ENCODE results near the gene SCAMP1.
"Not testable (repeated sequence)": the region's sequence is repeated elsewhere in the genome, so short reads cannot be mapped to it uniquely, and the experiment has no call there.

The SCAMP1 gene

GRCh38 chr5:78449103-78449502 lies 88.7 kb downstream of the SCAMP1 start:
- no peaks in the 10 kb centered on the region for H3K9me3 ChIP-seq (ENCODE audit: control extremely low read depth in 1 of 5, control insufficient read depth in 4 of 5, insufficient read depth in 2 of 5, low read depth in 1 of 5, low read length in 4 of 5)
- H3K4me3 ChIP-seq (ENCODE audit: control insufficient read depth in 1 of 7, extremely low read depth in 1 of 7, insufficient read depth in 4 of 7, low read depth in 2 of 7, low read length in 6 of 7), result no peak overlapping the region
- H3K27me3 ChIP-seq (replicated peaks in 2 of 5; ENCODE audit: control insufficient read depth in 4 of 5, insufficient read depth in 5 of 5, low read length in 4 of 5), result no peaks in the 10 kb centered on the region
- H3K27ac ChIP-seq (ENCODE audit: insufficient read depth in 1 of 2, low read depth in 1 of 2, low read length in 2 of 2, poor library complexity in 1 of 2, severe bottlenecking in 2 of 2), result no peak overlapping the region
- CTCF ChIA-PET, result no interaction called here
- DNase-seq, result no peak
- H3K36me3 ChIP-seq (ENCODE audit: control insufficient read depth in 4 of 4, insufficient read depth in 4 of 4, low read length in 3 of 4), result peaks cover 0 to 9% (median 1%) of the 10 kb centered on the region in 4 experiments
- H3K4me1 ChIP-seq (ENCODE audit: control extremely low read depth in 1 of 4, control insufficient read depth in 4 of 4, insufficient read depth in 4 of 4, low read length in 3 of 4), result no peaks in the 10 kb centered on the region
- POLR2A ChIA-PET, result no interaction called here

GRCh38 chr5:78457507-78457906 lies 97.1 kb downstream of the SCAMP1 start:
- 100% methylated on average over 2 of the region's 14 CpGs for WGBS (ENCODE audit: insufficient coverage)
- H3K4me1 ChIP-seq (ENCODE audit: control extremely low read depth in 1 of 4, control insufficient read depth in 4 of 4, insufficient read depth in 4 of 4, low read length in 3 of 4); CTCF ChIA-PET; POLR2A ChIA-PET; H3K27ac ChIP-seq (ENCODE audit: insufficient read depth in 1 of 2, low read depth in 1 of 2, low read length in 2 of 2, poor library complexity in 1 of 2, severe bottlenecking in 2 of 2); H3K9me3 ChIP-seq (ENCODE audit: control extremely low read depth in 1 of 5, control insufficient read depth in 4 of 5, insufficient read depth in 2 of 5, low read depth in 1 of 5, low read length in 4 of 5); DNase-seq; H3K4me3 ChIP-seq (ENCODE audit: control insufficient read depth in 1 of 7, extremely low read depth in 1 of 7, insufficient read depth in 4 of 7, low read depth in 2 of 7, low read length in 6 of 7); H3K27me3 ChIP-seq (replicated peaks in 2 of 5; ENCODE audit: control insufficient read depth in 4 of 5, insufficient read depth in 5 of 5, low read length in 4 of 5): not testable (repeated sequence)
- H3K36me3 ChIP-seq (ENCODE audit: control insufficient read depth in 4 of 4, insufficient read depth in 4 of 4, low read length in 3 of 4), result peaks cover 0 to 14% (median 5%) of the 10 kb centered on the region in 4 experiments

GRCh38 chr5:78458843-78459242 lies 98.4 kb downstream of the SCAMP1 start:
- Histone ChIP-seq H3K4me3 (ENCODE audit: control insufficient read depth in 1 of 7, extremely low read depth in 1 of 7, insufficient read depth in 4 of 7, low read depth in 2 of 7, low read length in 6 of 7) (no peak overlapping the region), H3K36me3 (ENCODE audit: control insufficient read depth in 4 of 4, insufficient read depth in 4 of 4, low read length in 3 of 4) (peaks cover 3 to 15% (median 5%) of the 10 kb centered on the region in 4 experiments), H3K4me1 (ENCODE audit: control extremely low read depth in 1 of 4, control insufficient read depth in 4 of 4, insufficient read depth in 4 of 4, low read length in 3 of 4) (no peaks in the 10 kb centered on the region), H3K9me3 (ENCODE audit: control extremely low read depth in 1 of 5, control insufficient read depth in 4 of 5, insufficient read depth in 2 of 5, low read depth in 1 of 5, low read length in 4 of 5) (no peaks in the 10 kb centered on the region), H3K27ac (ENCODE audit: insufficient read depth in 1 of 2, low read depth in 1 of 2, low read length in 2 of 2, poor library complexity in 1 of 2, severe bottlenecking in 2 of 2) (no peak overlapping the region), H3K27me3 (replicated peaks in 2 of 5; ENCODE audit: control insufficient read depth in 4 of 5, insufficient read depth in 5 of 5, low read length in 4 of 5) (no peaks in the 10 kb centered on the region)
- DNase-seq, result no peak
- POLR2A ChIA-PET, result no interaction called here
- no CpG with 5 or more reads among the region's 2 CpGs for WGBS (ENCODE audit: insufficient coverage)
- CTCF ChIA-PET, result no interaction called here

- Histone ChIP-seq H3K4me3 (ENCODE audit: control insufficient read depth in 1 of 7, extremely low read depth in 1 of 7, insufficient read depth in 4 of 7, low read depth in 2 of 7, low read length in 6 of 7) (no peak overlapping the region), H3K27me3 (replicated peaks in 2 of 5; ENCODE audit: control insufficient read depth in 4 of 5, insufficient read depth in 5 of 5, low read length in 4 of 5) (no peaks in the 10 kb centered on the region), H3K36me3 (ENCODE audit: control insufficient read depth in 4 of 4, insufficient read depth in 4 of 4, low read length in 3 of 4) (peaks cover 0 to 10% (median 6%) of the 10 kb centered on the region in 4 experiments), H3K9me3 (ENCODE audit: control extremely low read depth in 1 of 5, control insufficient read depth in 4 of 5, insufficient read depth in 2 of 5, low read depth in 1 of 5, low read length in 4 of 5) (no peaks in the 10 kb centered on the region), H3K27ac (ENCODE audit: insufficient read depth in 1 of 2, low read depth in 1 of 2, low read length in 2 of 2, poor library complexity in 1 of 2, severe bottlenecking in 2 of 2) (no peak overlapping the region), H3K4me1 (ENCODE audit: control extremely low read depth in 1 of 4, control insufficient read depth in 4 of 4, insufficient read depth in 4 of 4, low read length in 3 of 4) (no peaks in the 10 kb centered on the region)
- ChIA-PET CTCF (interaction anchor here (1.0 to 4.5 kb wide), 20 partner anchors 13 to 179 kb away, joined by 3 to 51 read pairs (median 6); no protein-coding TSS in a partner anchor), POLR2A (no interaction called here)
- WGBS (ENCODE audit: insufficient coverage), result no CpG with 5 or more reads among the region's 1 CpG
- DNase-seq, result no peak
Observed at GRCh38 chr5:78467140-78467539, 106.7 kb downstream of the SCAMP1 start.

GRCh38 chr5:78467752-78468357 lies 107.4 kb downstream of the SCAMP1 start:
- no CpG with 5 or more reads among the region's 3 CpGs for WGBS (ENCODE audit: insufficient coverage)
- no peak overlapping the region for H3K4me3 ChIP-seq (ENCODE audit: control insufficient read depth in 1 of 7, extremely low read depth in 1 of 7, insufficient read depth in 4 of 7, low read depth in 2 of 7, low read length in 6 of 7)
- peak; percentile 42 to 70 (median 69) for DNase-seq
- no peaks in the 10 kb centered on the region for H3K4me1 ChIP-seq (ENCODE audit: control extremely low read depth in 1 of 4, control insufficient read depth in 4 of 4, insufficient read depth in 4 of 4, low read length in 3 of 4)
- no peak overlapping the region for H3K27ac ChIP-seq (ENCODE audit: insufficient read depth in 1 of 2, low read depth in 1 of 2, low read length in 2 of 2, poor library complexity in 1 of 2, severe bottlenecking in 2 of 2)
- H3K36me3 ChIP-seq (ENCODE audit: control insufficient read depth in 4 of 4, insufficient read depth in 4 of 4, low read length in 3 of 4), result peaks cover 0 to 10% (median 6%) of the 10 kb centered on the region in 4 experiments
- POLR2A ChIA-PET, result interaction anchor here (0.7 to 1.0 kb wide), 2 partner anchors 29 to 66 kb away, joined by 3 read pairs; no protein-coding TSS in a partner anchor
- CTCF ChIA-PET, result interaction anchor here (0.6 to 4.5 kb wide), 21 partner anchors 12 to 178 kb away, joined by 3 to 51 read pairs (median 6); no protein-coding TSS in a partner anchor
- H3K9me3 ChIP-seq (ENCODE audit: control extremely low read depth in 1 of 5, control insufficient read depth in 4 of 5, insufficient read depth in 2 of 5, low read depth in 1 of 5, low read length in 4 of 5), result no peaks in the 10 kb centered on the region
- H3K27me3 ChIP-seq (replicated peaks in 2 of 5; ENCODE audit: control insufficient read depth in 4 of 5, insufficient read depth in 5 of 5, low read length in 4 of 5), result no peaks in the 10 kb centered on the region

GRCh38 chr5:78471896-78472295 lies 111.5 kb downstream of the SCAMP1 start:
- Histone ChIP-seq H3K4me1 (ENCODE audit: control extremely low read depth in 1 of 4, control insufficient read depth in 4 of 4, insufficient read depth in 4 of 4, low read length in 3 of 4) (peaks cover 0 to 13% (median 0%) of the 10 kb centered on the region in 4 experiments), H3K4me3 (ENCODE audit: control insufficient read depth in 1 of 7, extremely low read depth in 1 of 7, insufficient read depth in 4 of 7, low read depth in 2 of 7, low read length in 6 of 7) (no peak overlapping the region), H3K27ac (ENCODE audit: insufficient read depth in 1 of 2, low read depth in 1 of 2, low read length in 2 of 2, poor library complexity in 1 of 2, severe bottlenecking in 2 of 2) (no peak overlapping the region), H3K36me3 (ENCODE audit: control insufficient read depth in 4 of 4, insufficient read depth in 4 of 4, low read length in 3 of 4) (peaks cover 0 to 3% (median 1%) of the 10 kb centered on the region in 4 experiments), H3K9me3 (ENCODE audit: control extremely low read depth in 1 of 5, control insufficient read depth in 4 of 5, insufficient read depth in 2 of 5, low read depth in 1 of 5, low read length in 4 of 5) (no peaks in the 10 kb centered on the region), H3K27me3 (replicated peaks in 2 of 5; ENCODE audit: control insufficient read depth in 4 of 5, insufficient read depth in 5 of 5, low read length in 4 of 5) (no peaks in the 10 kb centered on the region)
- no peak for DNase-seq
- ChIA-PET CTCF (interaction anchor here (1.0 kb wide), 1 partner anchor 62 kb away, joined by 3 read pairs; no protein-coding TSS in a partner anchor), POLR2A (no interaction called here)

GRCh38 chr5:78472469-78473106 lies 112.2 kb downstream of the SCAMP1 start:
- H3K4me1 ChIP-seq (ENCODE audit: control extremely low read depth in 1 of 4, control insufficient read depth in 4 of 4, insufficient read depth in 4 of 4, low read length in 3 of 4), result peaks cover 0 to 13% (median 0%) of the 10 kb centered on the region in 4 experiments
- CTCF ChIA-PET, result interaction anchor here (1.3 kb wide), 1 partner anchor 60 kb away, joined by 7 read pairs; no protein-coding TSS in a partner anchor
- peaks cover 0 to 3% (median 2%) of the 10 kb centered on the region in 4 experiments for H3K36me3 ChIP-seq (ENCODE audit: control insufficient read depth in 4 of 4, insufficient read depth in 4 of 4, low read length in 3 of 4)
- POLR2A ChIA-PET, result no interaction called here
- no peaks in the 10 kb centered on the region for H3K9me3 ChIP-seq (ENCODE audit: control extremely low read depth in 1 of 5, control insufficient read depth in 4 of 5, insufficient read depth in 2 of 5, low read depth in 1 of 5, low read length in 4 of 5)
- H3K27me3 ChIP-seq (replicated peaks in 2 of 5; ENCODE audit: control insufficient read depth in 4 of 5, insufficient read depth in 5 of 5, low read length in 4 of 5), result no peaks in the 10 kb centered on the region
- no peak overlapping the region for H3K4me3 ChIP-seq (ENCODE audit: control insufficient read depth in 1 of 7, extremely low read depth in 1 of 7, insufficient read depth in 4 of 7, low read depth in 2 of 7, low read length in 6 of 7)
- H3K27ac ChIP-seq (ENCODE audit: insufficient read depth in 1 of 2, low read depth in 1 of 2, low read length in 2 of 2, poor library complexity in 1 of 2, severe bottlenecking in 2 of 2), result no peak overlapping the region
- DNase-seq, result peak; percentile 29 to 49 (median 38)
